GM10248 (cell line): ENCODE results near the gene KCNV2.
A peak's percentile ranks its signal among the peaks of the same experiment; 100 is the strongest.

Experiments
- CTCF ChIA-PET: fragments of 300-600 bp; sonication (Branson Sonifier 250); formaldehyde crosslinking; extraction: SDS; loops from one replicate; lab custom pipeline; 2021; ENCODE audit warnings: antibody characterized with exemption; lab: Yijun Ruan, JAX
- POLR2A ChIA-PET: fragments of 350-650 bp; sonication (Branson Sonifier 250); formaldehyde crosslinking; extraction: SDS; loops from one replicate; lab custom pipeline; 2020; ENCODE audit warnings: antibody characterized with exemption; lab: Yijun Ruan, JAX
- DNase-seq: peaks from one replicate; pipeline ENCODE4 v3.0.0; 2012; ENCODE audit errors: extremely low spot score
- CTCF ChIP-seq: IDR thresholded peaks from 2 replicates; pipeline ENCODE4 v1.5.1; 2012; ENCODE audit warnings: mild to moderate bottlenecking, low read depth; ENCODE audit errors: extremely low read depth, missing control alignments, control extremely low read depth

The KCNV2 gene

GRCh38 chr9:2725126-2725525, 7.8 kb downstream of the KCNV2 start:
- POLR2A ChIA-PET: no interaction called here
- DNase-seq: no peak
- CTCF ChIA-PET: no interaction called here
- TF ChIP-seq CTCF: no peak

GRCh38 chr9:2725898-2726649, 8.8 kb downstream of the KCNV2 start:
- no peak for DNase-seq
- no peak for TF ChIP-seq CTCF
- ChIA-PET POLR2A (no interaction called here), CTCF (no interaction called here)

GRCh38 chr9:2726650-2727340, 9.5 kb downstream of the KCNV2 start:
- no peak for DNase-seq
- POLR2A ChIA-PET: no interaction called here
- CTCF ChIA-PET: interaction anchor here (1.1 to 4.5 kb wide), 11 partner anchors 10 to 594 kb away, joined by 3 to 25 read pairs (median 11); partner anchors contain the start of gene KCNV2

GRCh38 chr9:2727374-2727773, 10.1 kb downstream of the KCNV2 start:
- CTCF ChIA-PET: interaction anchor here (0.5 to 4.5 kb wide), 30 partner anchors 8 to 595 kb away, joined by 3 to 33 read pairs (median 4); partner anchors contain the start of gene KCNV2

More at GRCh38 chr9:2726650-2727340, 9.5 kb downstream of the KCNV2 start:
- no peak for TF ChIP-seq CTCF

GRCh38 chr9:2727966-2728613, 10.8 kb downstream of the KCNV2 start:
- ChIA-PET POLR2A (no interaction called here), CTCF (interaction anchor here (0.5 to 4.5 kb wide), 33 partner anchors 8 to 596 kb away, joined by 3 to 33 read pairs (median 4); partner anchors contain the start of gene KCNV2)
- peak; percentile 61 for TF ChIP-seq CTCF
- peak; percentile 22 for DNase-seq

More at GRCh38 chr9:2727374-2727773, 10.1 kb downstream of the KCNV2 start:
- DNase-seq: no peak
- POLR2A ChIA-PET: no interaction called here
- no peak for TF ChIP-seq CTCF

- CTCF ChIA-PET: interaction anchor here (0.7 to 4.5 kb wide), 17 partner anchors 9 to 596 kb away, joined by 3 to 33 read pairs (median 8); partner anchors contain the start of gene KCNV2
- POLR2A ChIA-PET: no interaction called here
- no peak for DNase-seq
- TF ChIP-seq CTCF: no peak
These were observed 11.7 kb downstream of the KCNV2 start for GRCh38 chr9:2729003-2729402.
